MV-4-11 (cell line): Measurements from ENCODE around the gene TULP3.

Experiments used
- DNase-seq: peaks from one replicate; lab custom pipeline; 2025; lab: John Stamatoyannopoulos, UW

Gene TULP3

DNA sequence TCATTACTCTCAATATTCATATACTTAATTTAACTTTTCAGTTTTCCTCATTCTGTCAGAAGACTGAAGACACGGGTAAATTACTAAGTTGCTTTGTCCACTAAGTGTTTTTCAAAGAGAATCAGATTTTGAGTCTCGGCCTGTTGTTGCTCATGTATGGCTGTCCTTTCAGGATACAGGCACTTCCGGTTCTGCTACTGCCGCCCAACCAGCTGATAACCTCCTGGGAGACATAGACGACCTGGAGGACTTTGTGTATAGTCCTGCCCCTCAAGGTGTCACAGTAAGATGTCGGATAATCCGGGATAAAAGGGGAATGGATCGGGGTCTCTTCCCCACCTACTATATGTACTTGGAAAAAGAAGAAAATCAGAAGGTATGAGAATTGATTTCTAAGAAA is 40.2 kb downstream of the TULP3 start:
- DNase-seq = no peak

DNA sequence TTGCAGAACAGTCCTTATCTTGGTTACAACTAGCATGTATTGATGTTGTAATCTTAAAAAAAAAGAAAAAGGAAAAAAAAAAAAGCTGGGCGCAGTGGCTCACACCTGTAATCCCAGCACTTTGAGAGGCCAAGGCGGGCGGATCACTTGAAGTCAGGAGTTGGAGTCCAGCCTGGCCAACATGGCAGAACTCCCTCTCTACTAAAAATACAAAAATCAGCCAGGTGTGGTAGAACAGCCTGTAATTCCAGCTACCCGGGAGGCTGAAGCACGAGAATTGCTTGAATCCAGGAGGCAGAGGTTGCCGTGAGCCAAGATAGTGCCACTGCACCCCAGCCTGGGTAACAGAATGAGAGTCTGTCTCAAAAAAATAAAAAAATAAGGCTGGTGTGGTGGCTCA is 42.9 kb downstream of the TULP3 start:
- DNase-seq = no peak

DNA sequence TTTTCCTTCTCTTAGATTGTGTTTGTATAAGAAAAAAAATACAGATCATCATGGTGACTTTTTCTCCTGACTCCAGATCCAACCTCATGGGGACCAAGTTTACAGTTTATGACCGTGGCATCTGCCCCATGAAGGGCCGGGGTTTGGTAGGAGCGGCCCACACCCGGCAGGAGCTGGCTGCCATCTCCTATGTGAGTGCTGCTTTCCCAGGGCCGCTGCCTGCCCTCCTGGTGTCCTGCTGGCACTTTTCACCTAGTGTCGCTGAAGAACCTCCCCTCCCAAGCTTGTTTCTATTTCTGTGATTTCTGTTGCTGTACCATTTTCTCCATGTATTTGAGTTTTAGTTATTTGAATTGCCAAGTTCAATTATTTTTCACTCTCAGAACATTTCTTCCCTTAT is 43.7 kb downstream of the TULP3 start:
- DNase-seq = no peak

- no peak for DNase-seq
Measured at GRCh38 chr12:2936301-2936700, 45.6 kb downstream of the TULP3 start.

DNA sequence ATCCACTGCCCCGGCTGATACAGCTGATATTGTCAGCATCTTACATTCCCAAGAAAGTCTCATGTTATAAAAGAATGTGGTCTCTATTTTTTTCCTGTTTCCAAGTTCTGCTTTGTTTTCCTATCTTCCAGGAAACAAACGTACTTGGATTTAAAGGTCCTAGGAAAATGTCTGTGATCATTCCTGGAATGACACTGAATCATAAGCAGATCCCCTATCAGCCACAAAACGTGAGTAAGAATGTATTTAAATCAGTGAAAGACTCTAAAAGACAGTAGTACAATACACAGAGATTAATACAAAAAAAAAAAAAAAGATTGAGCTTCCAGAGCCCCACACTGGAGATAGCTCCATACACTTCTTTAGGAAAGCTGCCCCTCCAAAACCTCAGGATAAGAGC is 46.8 kb downstream of the TULP3 start:
- DNase-seq = no peak

GRCh38 chr12:2939191-2939590 is 48.5 kb downstream of the TULP3 start:
- DNase-seq = no peak

GRCh38 chr12:2940564-2940963 is 49.9 kb downstream of the TULP3 start:
- DNase-seq = no peak

- no peak for DNase-seq
Measured at GRCh38 chr12:2941524-2941923, 50.8 kb downstream of the TULP3 start.

DNA sequence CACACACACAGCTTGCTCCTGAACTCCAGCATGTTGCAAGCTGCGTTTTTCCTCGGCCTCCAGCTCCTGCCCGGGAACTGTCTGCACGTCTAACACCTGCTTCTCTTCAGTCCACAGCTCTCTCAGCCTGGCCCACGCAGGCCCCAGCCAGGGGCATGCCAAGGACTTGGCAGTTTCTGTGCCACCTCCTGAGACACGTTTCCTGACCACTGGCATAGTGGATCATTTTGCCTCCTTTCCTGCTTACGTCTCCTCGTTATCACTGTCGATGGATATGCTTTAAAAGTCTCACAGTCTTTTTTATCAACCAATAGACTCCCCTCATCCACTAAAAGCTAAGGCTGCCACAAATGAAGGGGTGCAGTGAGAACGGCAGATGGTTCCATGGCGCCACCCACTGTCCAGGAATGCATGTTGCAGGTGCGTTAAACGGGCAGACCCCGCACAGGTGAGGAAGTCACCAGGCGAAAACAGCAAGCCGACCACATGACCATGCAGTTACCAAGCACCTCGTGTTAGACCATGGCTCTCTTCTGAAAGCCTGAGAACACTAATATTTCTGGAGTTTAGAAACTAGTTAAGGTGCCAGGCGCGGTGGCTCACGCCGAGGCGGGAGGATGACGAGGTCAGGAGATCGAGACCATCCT is 53.8 kb downstream of the TULP3 start:
- no peak for DNase-seq

DNA sequence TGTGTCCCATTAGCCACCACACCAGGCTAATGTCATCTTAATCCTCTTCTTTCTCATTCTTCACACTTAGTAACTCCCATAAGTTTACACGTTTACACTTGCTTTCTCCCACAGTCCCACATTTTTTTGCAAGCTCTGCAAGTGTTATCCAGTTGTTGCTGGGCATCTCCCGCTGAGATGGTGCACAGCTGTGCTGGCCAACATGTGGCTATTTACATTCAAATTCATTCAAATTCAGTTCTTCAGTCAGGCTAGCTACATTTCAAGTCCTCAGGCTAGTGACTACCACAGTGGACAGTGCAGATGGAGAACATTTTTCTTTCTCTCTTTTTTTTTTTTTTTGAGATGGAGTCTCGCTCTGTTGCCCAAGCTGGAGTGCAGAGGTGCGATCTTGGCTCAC is 58.7 kb downstream of the TULP3 start:
- no peak for DNase-seq

DNA sequence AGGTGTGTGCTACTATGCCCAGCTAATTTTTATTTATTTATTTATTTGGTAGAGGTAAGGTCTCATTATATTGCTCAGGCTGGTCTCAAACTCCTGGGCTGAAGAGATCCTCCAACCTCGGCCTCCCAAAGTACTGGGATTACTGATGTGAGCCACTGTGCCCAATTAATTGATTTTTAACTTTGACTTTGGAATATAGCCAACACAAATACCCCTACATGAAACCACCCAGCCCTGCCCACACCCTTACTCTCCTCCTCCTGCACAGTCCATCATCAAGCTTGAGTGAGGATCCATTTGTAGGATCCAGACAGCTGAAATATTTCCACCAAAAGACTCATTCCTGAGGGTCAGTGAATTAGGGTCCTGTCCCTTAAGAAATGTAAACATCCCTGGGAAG is 65.2 kb downstream of the TULP3 start:
- no peak for DNase-seq

GRCh38 chr12:2957816-2958431 is 67.2 kb downstream of the TULP3 start:
- DNase-seq = no peak

- DNase-seq = no peak
Measured at GRCh38 chr12:2958432-2959191, 67.9 kb downstream of the TULP3 start.

GRCh38 chr12:2959192-2959504 is 68.5 kb downstream of the TULP3 start, which contains the start of gene TEAD4:
TSS of gene TEAD4 (plus strand) at chr12:2959397.
- DNase-seq = no peak

DNA sequence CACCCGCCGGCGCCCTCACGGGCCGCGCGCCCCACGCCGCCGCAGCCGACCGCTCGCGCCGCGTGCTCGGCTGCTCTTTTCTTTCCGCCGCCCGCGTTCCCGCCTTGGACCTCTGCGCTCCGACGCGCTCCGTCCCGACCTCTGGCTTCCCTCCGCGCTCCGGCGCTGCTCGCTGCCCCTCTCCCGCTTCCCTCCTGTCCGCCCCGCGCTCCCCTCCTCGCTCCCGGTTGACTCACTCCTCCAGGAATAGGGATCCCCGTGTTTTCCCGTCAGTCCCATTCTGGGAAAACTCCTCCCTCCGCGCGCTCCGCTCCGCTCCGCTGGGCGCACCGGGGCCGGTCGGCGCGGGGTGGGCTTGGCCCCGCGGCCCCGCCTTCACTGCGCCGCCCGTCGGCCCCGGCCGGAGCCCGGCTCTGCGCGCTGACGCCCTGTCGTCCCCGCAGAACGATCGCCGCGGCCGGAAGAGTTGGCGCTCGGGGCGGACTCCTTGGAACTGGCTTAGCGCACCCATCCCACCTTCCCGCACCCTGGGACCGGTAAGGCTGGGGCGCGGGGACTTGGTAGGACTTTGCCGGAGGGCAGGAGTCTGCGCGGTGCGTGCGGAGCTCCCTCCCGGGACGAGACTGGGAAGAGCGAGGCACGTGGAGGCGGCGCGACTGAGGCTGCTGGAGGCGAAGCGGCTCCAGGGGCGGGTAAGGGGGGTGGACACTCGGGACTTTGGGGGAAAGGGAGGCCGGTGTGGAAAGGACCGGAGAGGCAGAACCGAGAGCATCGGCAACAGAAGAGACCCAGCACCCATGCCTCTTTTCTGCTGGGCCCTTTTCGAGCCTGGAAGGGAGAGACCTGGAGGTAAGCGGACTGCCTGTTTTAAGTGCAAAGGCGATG is 69.1 kb downstream of the TULP3 start:
- DNase-seq = no peak

- DNase-seq = no peak
Measured at GRCh38 chr12:2960390-2960956, 69.8 kb downstream of the TULP3 start.

- no peak for DNase-seq
Measured at GRCh38 chr12:2960996-2961616, 70.4 kb downstream of the TULP3 start.

- no peak for DNase-seq
Measured at GRCh38 chr12:2961705-2962104, 71.0 kb downstream of the TULP3 start.

DNA sequence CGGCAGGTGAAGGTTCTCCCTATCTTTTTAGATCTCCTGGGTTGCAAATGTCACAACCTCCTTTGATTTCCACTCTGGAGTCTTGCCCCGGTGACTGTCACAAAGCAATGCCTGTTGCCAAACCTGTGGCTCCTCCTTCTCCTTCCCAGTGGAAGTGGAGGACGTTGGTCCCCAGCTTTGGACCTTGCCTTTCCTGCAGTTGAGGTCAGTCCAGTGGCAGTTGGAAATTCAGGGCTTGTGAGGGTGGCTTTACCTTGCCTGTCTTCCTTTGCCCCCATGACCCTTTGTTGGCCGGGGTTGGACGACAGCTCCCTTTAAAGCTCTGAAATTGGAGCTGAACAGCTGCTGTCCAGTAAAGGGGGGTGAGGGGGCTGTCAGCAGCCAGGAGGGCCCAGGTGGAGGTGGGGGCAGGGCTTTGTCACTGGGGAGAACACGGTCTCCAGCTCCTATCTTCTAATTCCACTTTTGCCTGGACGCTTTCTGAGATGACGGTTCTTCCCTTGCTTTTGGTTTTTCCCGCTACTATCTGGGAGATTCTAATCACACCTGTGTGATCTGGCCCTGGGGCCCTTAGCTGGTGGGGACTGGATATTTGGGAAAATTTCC is 72.6 kb downstream of the TULP3 start:
- no peak for DNase-seq

GRCh38 chr12:2963760-2964292 is 73.1 kb downstream of the TULP3 start:
- no peak for DNase-seq

GRCh38 chr12:2967651-2968050 is 77.0 kb downstream of the TULP3 start:
- DNase-seq = no peak
